HG03064 (cell line): ENCODE results near the gene CAMTA1.

Source experiments
- ATAC-seq: cut with Tn5 transposase; IDR thresholded peaks from one replicate; pipeline ENCODE4 v1.9.1; 2021; ENCODE audit warnings: low read depth; ENCODE audit not compliant: unreplicated experiment

CAMTA1 gene

DNA sequence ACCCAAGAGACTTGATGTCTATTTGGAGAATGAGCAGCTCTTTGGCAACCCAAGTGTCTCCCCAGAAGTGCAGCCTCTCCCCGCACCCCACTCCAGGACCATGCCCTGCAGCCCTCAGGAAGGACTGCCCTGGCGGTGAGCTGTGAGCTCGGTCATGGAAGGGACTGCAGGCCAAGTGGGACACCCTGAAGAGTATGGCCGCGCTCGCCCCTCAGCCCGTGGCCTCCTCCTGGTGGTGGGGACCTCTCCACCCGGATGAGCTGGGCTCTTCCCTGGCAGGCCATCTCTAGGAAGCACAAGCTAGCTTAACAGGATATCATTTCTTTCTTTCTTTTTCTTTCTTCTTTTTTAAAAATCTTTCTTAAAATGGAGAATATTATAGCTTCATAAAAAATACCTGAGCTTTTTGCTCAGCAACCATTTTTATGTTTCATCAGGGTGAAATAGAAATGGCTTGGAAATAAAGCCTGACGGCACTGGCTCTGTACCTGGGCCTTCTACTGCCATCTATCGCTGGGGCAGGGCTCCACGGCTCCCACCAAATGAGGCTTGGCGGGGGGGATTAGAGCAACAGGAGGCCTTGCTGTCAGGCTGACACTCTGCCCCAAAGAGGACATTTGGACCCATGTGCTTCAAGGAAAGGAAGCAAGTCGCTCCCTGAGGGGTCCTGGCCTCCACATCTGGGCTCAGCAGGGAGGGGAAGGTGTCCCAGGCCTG lies 689.7 kb downstream of the CAMTA1 start:
- ATAC-seq: no peak

DNA sequence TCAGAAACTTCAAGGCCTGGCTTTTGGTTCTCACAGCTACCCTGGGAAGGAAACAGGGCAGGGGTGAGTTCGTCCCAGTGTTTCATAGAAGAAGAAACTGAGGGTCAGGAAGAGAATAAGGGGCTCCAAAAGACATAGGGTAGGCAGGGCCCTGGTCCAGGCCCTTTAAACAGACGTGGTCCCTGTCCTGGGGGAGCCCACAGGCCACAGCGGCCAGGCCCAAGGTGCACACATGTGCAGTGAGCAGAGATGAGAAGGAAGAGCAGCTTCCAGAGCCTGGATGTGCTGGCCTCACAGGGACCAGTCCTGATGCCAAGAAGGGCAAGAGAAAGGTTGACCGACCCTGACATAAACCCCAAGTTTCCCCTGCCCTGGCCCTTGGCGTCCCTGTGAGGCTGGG lies 690.4 kb downstream of the CAMTA1 start:
- ATAC-seq: no peak

DNA sequence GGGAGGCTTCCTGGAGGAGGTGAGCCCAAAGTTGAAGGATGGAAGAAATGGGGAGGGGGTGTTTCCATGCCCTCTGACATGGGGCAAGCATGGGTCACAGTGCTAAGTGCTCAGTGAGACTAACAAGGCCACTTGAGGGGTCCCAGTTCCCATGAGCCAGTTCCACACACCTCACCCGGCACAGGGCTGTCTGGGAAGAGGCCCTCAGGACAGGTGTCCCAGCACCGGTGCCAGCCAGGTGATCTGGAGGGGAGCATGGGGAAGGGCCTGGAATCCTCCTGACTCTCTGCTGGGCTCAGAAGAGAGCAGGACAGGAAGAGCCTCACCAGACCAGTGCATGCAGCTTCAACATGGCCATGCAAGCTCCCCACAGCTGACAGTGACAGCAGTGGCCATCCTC lies 691.1 kb downstream of the CAMTA1 start:
- no peak for ATAC-seq

DNA sequence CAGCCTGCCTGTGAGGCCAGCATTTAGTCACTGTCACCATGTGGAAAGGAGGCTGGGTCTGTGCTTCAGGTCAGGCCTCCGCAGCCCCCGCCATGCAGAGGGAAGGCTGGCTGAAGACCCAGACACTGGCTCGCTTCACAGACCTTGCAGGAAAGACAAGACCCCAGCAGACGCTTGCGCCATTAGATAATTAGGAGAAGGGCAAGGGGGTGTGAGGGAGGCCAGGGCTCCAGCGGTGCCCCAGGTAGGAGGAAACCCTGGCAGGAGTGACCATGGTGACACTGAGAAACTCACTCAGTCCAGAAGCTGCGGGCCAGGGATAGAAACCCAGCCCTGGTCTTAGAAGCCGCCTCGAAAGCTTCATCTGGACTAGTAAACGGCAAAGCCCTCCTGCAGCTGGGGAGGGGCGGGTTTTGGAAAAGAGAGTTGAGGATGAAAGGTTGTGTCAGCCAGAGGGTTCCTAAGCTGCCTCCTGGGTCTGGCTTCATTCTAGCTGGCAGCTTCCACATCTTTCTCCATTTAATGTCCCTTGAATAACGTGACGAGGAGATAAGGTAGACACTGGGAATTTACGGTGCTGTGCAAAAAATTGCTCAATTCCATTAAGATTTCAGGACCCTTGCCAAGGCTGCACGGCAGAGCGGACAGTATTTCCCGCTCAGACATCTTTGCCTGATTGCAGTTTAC lies 691.8 kb downstream of the CAMTA1 start:
- ATAC-seq: no peak

DNA sequence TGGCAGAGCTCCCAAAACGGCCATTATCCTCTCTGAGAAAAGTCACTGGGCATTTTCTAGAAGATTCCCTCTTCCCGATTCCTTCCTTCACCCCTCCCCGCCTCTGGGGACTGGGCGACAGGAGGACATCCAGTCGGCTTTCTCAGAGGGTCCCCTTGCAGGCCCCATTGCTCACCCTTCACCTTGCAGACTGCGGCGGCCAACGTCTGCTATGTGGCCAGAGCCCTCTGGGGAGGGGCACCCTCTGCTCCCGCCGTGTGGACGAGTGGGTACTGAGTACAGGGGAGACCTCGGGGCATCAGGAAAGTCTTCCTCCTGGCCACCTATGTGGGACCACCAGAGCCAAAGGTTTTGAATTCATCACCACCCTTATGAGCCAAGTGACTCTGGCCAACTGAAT lies 692.3 kb downstream of the CAMTA1 start:
- ATAC-seq: no peak

DNA sequence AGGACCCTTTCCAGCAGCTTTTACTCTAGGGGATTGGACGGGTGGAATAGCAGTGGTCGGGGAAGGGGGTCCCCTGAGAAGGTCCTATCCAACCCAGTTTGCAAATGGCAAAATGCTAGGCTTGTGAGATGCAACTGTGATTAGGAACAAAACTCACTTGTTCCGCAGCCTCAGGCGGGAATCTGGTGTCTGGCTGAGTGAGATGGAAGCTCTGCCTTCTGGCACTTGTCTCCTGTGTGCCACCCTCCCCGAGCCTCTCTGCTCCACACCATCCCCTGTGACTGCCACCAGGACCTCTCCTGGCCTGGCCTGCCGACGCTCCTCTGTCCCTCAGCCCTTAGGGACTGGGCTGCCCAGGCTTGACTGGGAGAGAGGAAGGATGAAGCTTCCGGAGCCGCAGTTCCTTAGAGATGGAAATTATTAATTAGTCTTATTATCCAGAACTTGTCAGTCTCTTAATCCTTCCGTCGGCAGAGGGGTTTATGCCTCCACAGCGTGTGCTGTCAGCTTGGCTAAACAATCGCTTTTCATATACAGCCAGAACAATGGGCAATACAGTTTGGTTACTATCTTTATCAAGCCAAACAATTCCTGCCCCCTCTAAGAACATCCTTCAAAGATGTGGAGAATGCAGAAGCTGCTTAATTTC lies 693.0 kb downstream of the CAMTA1 start:
- no peak for ATAC-seq

DNA sequence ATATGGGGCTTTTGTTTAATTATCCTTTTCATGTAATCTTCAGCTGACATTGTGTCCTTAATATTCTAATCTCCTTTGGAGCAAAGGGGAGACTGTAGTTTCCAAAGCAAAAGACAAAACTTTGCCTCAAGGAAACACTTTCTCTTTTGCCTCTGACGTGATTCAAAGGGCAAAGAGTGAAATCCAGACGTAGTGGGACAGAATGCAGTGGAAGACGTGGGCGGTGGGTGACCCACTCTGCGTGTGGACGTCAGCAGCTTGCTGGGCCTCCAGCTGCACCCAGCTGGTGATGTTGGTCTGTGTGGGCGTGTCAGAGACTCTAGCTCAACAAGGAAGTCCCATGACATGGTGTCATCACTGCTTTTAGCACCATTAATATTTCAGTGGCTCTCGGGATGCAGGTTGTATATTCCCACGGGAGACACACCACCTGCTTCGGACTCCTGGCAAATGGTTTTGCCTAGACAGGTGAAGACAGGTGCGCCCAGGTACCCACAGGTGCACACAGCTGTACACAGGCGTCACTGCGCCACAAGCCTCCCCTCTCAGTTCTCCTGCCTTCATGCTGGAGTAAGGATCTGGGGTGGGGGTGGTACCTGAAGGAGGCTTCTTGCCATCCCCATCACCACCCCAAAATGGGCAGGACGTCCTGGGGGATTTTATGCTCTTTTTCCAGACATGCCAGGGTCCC lies 693.7 kb downstream of the CAMTA1 start:
- no peak for ATAC-seq

DNA sequence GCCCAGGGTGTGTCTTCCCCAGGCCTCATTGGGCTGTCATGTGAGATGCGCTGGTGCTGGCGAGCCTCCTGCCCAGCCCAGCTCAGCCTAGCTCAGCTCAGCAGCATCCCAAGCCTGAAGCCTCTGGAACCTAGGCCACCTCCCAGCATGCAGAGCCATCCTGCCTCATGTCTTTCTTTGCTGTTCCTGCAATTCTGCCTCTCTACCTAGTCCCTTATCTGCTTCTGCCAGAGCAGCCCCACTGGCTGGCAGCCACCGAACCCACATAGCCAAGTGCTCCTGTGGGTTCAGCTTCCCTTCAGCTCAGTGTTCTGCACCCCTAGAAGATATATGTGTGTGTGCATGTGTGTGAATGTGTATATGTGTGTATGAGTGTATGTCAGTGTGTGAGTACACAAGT lies 694.3 kb downstream of the CAMTA1 start:
- ATAC-seq: no peak

DNA sequence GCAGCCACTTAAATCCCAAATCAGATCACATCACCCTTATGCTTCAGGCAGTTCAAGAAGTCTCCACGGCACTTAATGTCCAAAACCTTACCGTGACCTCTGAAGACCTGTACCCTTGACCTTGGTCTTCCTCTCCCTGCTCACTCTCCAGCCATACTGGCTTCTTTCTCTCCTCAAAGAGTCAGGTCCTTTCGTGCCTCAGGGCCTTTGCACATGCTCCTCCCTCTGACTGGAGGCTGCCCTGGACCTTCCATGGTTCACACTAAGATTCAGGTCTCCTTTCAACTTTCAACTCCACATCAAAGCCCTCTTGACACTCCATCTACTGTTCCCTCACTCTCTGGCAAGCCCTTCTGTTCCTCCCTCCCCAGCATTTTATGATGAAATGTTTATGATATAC lies 695.9 kb downstream of the CAMTA1 start:
- no peak for ATAC-seq

DNA sequence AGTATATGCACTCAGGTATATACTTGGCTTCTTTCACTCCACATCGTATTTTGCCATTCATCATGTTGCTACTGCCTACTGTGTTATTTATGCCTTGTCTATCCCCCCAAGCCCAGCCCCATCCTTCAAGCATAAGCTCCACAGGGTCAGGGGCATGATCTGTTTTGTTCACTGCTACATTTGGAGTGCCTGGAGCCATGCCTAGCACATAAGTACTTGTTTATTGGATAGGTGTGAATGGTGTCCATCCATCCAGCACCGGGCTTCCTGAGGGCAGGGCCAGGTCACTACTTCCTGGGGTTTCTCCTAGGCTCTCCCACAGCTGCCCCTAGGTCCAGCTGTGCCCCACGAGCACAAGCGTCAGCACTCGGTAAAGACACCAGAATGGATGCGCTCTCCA lies 696.8 kb downstream of the CAMTA1 start:
- ATAC-seq: no peak

DNA sequence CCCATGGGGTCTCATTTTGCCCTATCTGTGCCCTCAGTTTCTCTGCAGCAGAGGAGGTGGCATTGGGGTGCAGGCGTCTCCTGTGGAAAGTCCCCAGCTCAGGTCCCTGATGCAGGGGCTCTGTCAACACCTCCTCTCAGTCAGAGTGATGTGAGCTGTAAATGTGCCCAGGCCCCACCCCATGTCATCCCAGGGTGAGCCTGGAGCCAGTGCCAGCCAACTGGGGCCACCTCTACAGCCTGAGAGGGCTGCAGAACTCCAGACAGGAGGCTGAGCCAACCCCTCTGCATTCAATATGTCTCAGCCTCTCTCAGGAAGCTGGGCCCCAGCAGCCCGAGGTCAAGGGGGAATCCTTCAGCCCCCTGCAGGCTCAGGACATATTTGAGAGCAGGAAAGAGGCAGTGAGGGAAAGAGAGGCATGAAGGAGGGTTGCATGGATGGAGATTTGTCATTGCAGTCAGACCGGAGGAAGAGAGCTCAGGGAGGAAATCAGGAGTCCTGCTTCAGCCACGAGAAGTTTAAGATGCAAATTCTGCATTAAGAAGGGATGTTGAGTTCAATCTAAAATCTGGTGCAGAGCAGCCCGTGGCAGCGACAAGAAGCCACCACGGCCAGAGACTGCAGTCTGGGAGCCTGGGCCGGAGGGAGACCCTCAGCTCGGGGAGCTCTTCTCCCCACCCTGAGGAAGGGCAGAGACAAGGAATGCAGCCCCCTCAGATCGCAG lies 697.7 kb downstream of the CAMTA1 start:
- no peak for ATAC-seq

DNA sequence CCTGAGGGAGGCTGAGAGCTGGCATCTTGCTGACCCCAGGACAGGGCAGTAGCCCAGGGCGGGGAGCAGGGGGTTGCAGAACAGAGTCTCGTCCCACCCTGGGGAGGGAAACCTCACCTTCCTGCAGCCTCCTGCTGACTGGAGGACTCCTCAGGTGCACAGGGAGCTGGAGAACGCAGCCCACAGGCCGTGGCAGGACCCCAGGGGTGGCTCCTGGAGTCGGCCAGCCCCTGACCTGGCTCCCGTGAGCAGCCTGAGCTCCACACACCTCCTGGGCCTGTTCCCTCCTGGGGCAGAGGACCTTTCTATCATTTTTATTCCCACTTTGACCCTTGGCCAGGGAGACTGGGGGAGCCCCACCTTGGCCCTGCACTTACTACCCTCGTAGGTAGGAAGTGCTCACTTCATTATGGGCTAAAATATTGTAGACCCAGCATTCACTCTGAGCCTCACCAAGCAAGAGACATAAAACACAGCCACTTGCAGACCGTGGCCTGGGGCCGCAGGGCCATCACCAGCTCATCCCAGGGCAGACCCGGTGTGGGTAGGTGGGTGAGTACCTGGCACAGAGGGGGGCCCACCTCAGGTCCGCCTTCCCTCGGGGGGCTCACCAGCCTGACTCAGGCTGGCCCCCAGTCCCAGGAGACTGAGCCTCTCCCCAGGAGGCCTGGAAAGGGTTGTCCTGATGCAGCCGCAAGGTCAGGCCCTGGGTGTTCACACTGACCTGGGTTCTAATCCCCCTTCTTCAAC lies 698.6 kb downstream of the CAMTA1 start:
- ATAC-seq: no peak

DNA sequence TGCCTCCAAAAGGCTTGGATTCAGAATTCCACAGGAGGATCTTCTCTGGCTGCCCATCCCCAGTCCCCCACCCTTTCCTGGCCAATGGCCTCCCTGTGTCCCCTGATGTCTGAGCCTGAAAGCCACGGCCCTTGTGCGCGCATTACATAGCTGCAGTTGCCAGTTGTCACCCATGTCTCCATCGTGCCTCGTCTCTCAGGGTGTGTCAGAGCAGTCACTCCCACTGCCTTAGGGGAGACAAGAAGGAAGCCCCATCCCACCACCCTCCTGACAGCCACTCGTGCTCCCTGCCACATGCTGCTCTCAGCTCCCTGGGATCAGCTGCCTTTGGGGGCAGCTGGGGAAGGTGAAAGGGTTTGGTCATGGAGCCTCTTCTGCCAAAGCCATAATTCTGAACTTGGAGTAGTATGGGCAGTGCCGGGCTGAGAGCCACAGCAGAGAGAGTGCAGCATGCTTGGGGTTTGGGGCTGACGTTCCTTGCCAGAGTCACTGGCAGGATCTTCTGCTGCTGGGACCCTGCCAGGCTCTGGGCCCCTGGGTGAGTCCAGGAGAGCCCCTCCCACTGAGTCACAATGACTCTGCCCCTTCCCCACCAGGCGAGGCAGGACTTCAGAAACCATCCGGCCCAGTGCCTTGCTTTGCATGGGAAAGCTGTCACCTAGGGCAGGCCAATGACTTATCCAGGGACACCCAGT lies 700.0 kb downstream of the CAMTA1 start:
- ATAC-seq: no peak

DNA sequence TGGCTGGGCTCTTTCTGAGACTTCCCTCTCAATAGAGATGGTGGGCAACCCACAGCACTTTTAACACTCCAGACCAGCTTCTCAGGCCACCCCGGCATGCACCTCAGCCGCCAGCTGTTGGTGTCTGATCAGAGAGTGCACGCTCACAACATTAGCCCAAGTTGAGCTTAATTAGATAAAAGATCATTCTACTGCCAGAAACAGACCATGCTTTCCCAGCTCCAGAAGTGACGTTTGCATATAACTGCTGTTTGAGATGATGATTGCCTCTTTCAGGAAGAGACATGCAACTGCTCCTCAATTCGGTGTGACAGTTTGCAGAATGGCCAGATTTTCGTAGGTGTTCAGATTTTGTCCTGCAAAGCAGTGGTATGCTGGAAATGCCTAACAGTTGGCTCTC lies 700.6 kb downstream of the CAMTA1 start:
- no peak for ATAC-seq

DNA sequence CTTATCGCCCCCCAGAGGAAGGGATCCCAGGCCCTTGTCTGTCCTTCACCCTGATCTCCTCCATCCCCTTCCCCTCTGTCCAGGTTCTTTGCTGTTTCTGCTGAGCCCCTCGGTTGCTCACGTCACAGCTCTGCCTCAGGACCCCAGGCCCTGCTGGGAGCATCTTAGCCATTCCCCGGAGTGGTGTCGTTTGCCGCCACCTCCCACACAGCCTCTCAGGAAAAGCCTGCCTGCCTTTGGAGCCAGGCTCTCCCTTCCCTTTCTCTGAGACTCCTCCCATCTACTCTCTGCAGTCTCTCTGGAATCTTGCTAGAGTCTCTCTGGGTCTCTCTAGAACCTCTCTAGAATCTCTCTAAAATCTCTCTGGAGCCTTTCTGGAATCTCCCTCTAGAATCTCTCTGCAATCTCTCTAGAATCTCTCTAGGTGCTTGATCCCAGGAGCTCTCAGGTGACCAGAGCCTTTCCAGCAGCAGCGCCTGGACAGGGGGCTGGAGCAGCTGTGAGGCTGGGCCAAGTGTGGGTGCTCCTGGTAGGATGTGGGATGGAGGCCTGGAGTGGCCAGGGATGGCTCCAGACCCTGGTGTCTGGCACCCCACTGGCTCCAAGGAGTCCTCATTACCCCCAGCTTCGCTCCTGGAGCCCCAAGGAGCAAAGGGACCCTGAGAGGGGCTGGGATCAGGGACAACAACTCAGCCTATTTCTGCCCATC lies 702.7 kb downstream of the CAMTA1 start:
- ATAC-seq: no peak

DNA sequence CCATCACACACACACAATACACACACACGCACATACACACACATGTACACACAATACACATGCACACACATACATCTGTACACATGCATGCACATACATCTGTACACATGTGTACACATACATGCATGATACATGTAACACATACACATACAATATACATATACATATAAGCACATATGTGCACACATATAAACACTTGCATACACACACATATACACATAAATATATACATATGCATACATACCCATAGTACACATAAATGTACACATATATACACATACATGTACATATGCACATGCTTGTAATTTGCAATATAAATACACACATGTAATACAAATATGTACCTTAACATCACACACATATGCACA lies 703.2 kb downstream of the CAMTA1 start:
- ATAC-seq: no peak

DNA sequence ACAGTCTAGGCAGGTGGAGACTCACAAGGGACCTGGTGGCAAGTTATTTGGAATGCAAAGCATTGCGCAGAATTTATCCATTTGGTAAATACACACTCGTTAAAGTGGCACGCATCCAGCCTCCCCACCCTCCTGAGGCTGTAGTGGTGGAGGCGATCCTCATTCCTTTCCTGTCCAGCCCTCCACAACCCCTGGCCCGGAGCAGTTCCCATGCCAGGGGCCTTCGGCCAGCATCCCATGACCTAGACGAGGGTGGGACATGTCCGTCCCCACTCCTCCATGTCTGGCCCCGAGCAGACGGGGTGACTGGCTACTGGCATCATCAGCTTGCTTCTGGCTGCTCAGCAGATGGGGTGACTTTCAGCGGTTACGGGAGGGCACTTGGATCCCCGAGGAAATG lies 704.3 kb downstream of the CAMTA1 start:
- no peak for ATAC-seq

DNA sequence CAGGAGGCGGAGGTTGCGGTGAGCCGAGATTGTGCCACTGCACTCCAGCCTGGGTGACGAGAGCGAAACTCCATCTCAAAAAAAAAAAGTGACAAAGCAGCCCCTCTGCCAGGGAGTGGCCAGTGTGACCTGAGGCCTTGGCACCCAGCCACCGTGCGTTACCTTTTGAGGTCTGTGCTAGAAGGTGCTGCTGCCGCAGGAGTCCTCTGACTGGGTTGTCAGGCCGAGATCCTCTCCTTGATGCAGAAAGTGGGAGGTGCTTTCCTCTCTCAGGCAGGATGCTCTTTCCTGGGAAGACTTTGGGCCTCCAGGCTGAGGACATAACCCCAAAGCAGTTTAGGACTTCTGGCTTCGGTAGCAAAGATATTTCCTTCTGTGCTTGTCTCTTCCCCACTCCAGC lies 705.3 kb downstream of the CAMTA1 start:
- ATAC-seq: no peak
